GM19240 (cell line): ENCODE data around the gene SPAG7.
A peak's percentile ranks its signal among the peaks of the same experiment; 100 is the strongest.

Experiments used
- DNase-seq: peaks from one replicate; pipeline ENCODE4 v3.0.0; 2011; ENCODE audit warnings: low spot score; ENCODE audit not compliant: insufficient read length

Gene SPAG7

DNA sequence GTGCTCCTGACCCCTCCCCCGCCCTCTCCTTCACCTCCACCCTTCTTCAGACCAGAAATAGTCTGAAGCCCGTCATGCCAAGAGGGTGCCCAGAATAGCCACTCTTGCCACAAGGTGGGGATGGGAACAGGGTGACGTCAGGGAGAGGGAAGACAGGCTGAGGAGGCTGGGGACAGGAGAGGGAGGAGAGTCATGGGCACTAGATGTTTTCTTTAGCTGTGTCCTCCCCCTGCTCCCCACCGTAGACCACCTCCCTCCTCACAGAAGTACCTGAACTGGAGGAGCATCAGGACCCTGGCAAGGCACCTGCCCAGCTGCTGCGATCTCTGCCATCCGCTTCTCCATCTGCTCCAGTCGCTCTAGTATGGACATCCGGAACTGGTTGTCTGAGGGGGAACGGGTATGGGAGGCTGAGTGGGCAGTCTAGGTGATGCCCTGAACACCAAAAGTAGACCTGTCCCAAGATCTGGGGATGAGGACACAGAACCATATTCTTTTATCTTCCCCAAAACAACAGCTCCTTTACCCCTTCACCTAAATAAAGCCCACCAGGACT lies 6.6 kb upstream of the SPAG7 start:
- no peak for DNase-seq

GRCh38 chr17:4973256-4974114 lies 5.9 kb upstream of the SPAG7 start:
- DNase-seq: no peak

DNA sequence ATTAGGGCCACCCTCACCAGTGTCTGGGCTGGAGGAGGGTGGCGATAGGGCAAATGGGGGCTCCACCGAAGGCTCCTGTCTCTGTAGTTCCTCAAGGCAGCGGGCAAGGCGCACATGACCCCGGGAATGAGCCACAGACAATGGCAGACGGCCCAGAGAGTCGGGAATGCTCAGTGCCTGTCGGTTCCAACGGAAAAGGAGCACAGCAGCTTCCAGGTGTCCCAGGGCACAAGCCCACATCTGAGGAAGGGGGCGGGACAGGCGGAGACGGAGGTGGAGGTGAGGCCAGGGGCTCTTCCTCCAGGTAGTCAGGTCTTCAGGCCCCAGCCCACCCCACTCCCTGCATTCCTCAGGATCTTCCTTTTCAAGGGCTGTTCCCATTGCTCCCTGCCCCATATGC lies 5.1 kb upstream of the SPAG7 start:
- no peak for DNase-seq

DNA sequence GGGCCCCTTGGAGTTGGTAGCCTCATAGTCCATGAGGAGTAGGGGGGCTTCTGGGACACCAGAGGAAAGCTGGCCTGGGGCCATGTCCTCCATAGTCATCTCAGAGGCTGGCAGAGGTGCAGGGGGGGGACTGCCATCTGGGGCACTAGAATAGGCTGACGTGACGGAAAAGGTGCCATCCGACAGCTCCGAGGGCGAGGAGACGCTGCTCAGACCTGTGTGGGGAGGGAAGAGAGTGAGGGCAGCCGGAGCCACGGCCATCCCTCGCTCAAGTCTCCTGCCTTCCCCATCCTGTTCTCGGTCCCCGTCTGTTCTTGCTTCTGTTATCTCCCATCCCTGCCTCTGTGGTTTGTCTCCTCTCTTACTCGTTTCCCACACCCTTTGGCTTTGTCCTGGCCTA lies 4.7 kb upstream of the SPAG7 start:
- no peak for DNase-seq

GRCh38 chr17:4971826-4972225 lies 4.2 kb upstream of the SPAG7 start:
- no peak for DNase-seq

DNA sequence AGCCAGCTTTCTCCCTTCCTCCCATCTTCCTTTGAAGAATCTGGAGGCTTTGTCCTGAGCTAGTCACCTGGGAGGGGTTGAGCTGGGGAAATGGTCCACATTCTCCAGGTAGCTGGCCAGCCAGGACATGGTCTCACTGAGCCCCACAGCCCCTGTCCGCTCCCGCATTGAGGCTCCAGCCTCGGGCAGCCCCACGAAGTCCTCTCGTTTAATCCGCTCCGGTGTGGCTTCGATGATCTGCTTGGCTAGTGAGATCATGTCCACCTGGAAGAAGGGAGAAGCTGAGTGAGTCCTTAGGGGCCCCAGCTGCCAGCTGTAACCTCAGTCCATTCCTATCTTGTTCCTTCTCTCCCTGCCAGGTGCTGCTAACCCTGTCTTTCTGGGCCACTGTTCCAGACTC lies 2.7 kb upstream of the SPAG7 start:
- no peak for DNase-seq

DNA sequence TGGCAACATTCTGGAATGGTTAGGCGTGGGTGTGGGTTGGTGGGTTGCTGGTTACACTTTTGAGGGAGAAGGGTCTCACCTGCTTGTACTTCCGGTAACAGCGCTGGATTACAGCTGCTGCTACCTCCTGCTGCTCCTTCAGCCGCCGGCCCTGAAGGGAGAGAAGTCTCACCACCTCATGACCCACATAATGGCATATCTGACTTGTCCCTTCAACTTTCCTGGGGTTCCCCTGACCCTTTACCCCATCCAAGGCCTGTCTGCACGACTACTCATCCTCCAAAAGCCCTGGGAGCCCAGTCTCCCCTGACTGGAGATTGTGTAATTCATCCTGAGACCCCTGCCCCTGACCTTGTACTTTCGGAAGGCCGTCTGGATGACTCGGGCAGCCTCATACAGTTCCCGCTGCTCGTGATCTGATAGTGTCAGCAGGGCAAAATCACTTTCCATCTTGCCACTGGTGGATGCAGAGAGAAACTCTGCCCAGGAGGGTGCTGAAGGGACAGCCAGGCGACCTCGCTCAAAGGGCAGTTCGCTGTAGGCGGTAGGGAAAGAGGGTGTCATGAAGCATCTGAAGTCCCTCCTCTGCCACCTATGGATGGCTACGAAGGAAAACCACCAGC lies 2.0 kb upstream of the SPAG7 start:
- no peak for DNase-seq

DNA sequence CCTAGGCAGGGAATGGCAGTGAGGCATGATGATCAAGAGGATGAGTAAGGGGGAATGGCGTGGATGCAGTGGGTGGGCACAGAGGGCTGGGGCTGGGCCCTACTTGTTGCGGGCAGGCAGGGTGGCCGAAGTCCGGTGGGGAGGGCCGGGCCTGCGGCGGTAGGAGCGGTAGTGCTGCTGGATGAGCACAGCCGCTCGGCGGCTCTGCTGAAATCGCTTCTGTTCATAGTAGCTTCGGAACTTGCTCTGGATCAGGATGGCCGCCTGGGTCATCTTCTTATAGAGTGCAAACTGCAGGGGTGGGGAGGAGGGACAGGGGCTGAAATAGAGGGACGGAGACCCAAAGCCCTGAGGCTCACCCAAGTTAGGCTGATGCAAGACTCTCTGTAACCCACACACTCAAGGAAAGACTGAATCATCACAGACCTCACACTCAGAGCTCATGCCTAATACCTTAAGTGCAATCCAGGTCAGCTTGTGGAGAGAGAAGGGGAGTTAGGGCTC lies 1.5 kb upstream of the SPAG7 start:
- DNase-seq: no peak

- no peak for DNase-seq
Measured at GRCh38 chr17:4968486-4969046, 949 bp upstream of the SPAG7 start.

GRCh38 chr17:4966844-4967538 lies 626 bp downstream of the SPAG7 start:
- peak; percentile 93 for DNase-seq

DNA sequence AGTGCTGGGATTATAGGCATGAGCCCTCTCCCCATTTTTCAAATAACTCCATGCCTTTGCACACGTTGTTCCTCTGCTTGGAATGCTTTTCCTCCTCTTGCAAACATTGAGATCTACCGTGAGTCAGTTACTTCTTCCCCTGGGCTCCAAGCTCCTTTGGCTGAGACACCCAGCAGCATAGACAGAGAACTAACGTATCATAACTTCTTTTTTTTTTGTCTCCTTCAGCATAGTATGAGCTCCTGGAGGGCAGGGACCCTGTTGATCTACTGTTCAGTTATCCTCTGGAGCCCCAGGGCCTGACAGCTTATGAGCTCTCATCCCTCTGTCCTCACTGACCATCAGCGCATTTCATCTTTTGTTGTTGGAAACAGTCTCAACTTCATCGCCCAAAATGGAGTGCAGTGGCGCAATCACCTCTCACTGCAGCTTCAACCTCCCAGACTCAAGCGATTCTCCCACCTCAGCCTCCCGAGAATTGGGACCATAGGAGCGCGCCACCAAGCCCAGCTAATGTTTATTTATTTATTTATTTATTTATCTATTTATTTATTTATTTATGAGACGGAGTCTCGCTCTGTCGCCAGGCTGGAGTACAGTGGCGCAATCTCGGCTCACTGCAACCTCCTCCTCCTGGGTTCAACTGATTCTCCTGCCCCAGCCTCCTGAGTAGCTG lies 2.2 kb downstream of the SPAG7 start:
- DNase-seq: no peak

DNA sequence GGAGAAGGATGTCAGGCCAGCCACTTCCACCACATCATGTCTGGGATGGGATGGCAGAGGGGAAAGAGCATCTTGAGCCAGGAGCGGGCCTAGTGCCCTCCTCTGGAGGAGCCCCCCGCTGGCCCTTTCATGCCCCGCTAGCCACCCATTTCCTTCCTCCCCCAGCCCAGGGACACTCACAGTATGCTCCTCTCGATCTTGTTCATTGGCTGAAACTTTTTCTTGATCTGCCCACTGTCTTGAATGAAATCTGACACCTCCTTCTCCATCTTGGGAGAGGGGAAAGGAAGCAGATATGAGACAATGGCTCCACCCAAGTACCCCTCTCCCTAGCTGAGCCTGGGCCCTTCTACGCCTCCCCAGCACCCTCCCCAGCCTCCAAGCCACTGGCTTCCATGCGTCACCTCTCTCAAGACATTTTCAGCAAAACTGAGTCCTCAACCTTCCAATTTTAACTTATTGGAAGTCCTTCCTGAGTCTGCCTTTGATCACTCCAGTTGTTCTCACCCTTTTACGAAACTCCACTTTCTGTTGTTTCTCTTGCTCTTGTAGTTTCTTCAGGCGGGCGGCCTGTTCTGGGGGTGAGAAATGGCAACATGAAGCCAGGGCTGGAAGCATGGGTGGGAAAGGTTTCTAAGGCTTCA lies 7.2 kb downstream of the SPAG7 start:
- DNase-seq: no peak

DNA sequence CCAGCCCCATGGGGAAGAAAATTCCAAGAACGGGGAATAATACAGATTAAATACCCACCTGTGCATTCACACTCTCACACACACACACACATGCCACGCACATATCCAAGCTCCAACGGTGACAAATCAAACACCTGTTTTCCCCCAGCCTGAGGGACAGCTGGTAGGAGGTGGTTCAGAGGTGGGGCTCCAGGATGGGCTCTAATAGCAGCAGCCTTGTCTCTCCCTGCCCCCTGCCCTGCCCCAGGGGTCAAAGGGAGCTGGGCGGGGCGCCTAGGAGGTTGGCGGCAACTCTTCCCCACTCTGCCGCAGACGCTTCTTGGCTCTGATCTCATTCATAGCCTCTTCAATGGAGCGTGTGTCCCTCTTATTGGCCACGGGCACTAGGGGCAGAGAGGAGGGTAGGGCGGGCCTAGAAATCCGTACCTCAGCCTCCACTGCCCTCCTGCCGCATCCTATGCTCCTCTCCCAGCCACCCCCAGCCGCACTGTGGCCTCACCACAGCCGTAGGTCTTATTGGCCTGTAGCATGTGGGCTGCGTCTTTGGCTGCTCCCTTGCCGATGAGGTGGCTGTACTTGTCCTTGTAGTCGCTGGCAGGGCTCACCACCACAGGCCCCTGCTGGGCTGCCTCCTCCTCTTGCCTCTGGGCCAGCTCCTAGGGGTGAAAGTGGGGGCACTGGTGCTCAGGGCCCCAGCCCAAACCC lies 8.2 kb downstream of the SPAG7 start:
- DNase-seq: no peak

- DNase-seq: no peak
Measured at GRCh38 chr17:4958102-4958501, 9.5 kb downstream of the SPAG7 start.

DNA sequence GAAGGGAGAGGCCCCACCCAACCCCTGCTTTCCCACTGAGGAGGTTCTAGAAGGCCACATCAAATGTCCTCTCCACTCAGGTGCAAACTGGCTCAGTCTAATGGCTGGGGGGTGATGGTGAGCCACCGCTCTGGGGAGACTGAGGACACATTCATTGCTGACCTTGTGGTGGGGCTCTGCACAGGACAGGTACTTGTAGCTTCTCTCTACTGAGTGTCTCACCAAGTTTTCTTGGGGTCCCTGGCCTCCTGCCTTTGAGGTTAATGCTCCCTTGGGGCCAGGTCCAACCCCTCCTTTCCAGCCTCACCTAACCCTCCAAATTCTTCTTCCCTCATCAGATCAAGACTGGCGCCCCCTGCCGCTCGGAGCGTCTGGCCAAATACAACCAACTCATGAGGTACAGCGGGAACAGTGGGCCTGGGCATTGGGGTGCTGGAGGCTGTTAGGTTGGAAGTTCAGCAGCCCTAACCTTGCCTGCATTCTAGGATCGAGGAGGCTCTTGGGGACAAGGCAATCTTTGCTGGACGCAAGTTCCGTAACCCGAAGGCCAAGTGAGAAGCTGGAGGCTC lies 11.0 kb downstream of the SPAG7 start:
- DNase-seq: no peak

GRCh38 chr17:4955091-4955490 lies 12.5 kb downstream of the SPAG7 start:
- DNase-seq: no peak

- no peak for DNase-seq
Measured at GRCh38 chr17:4953451-4953961, 14.1 kb downstream of the SPAG7 start.

DNA sequence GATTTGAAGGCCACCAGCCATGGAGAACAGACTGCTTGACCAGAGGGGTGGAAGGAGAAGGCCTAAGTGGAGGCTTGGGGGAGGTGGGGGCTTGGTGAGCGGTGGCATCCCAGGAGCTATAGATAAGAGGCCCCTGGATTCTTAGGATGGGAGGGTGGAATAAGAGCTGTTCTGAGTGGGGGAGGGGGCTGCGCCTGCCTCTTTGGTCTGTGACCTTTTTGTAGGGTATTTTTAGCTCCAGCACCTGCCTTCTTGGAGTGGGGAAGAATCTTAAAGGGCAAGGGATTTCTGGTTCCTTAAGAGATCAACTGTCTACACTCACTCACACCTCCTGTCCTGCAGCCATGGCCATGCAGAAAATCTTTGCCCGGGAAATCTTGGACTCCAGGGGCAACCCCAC lies 16.1 kb downstream of the SPAG7 start:
- no peak for DNase-seq

- DNase-seq: no peak
Measured at GRCh38 chr17:4950746-4951204, 16.8 kb downstream of the SPAG7 start, which contains the start of gene ENO3. Gene ENO3 (plus strand): TSS chr17:4951119. CDS start chr17:4951830, 711 bp downstream.
